ENCODE data around the gene CTDP1. TPM values are rescaled to one million over a fixed set of nuclear protein-coding genes. Genes with fewer than 3 reads are reported as not detected.

CTDP1 gene
- total RNA-seq, 1 donor from 2014 or later: 22.8 TPM

DNA sequence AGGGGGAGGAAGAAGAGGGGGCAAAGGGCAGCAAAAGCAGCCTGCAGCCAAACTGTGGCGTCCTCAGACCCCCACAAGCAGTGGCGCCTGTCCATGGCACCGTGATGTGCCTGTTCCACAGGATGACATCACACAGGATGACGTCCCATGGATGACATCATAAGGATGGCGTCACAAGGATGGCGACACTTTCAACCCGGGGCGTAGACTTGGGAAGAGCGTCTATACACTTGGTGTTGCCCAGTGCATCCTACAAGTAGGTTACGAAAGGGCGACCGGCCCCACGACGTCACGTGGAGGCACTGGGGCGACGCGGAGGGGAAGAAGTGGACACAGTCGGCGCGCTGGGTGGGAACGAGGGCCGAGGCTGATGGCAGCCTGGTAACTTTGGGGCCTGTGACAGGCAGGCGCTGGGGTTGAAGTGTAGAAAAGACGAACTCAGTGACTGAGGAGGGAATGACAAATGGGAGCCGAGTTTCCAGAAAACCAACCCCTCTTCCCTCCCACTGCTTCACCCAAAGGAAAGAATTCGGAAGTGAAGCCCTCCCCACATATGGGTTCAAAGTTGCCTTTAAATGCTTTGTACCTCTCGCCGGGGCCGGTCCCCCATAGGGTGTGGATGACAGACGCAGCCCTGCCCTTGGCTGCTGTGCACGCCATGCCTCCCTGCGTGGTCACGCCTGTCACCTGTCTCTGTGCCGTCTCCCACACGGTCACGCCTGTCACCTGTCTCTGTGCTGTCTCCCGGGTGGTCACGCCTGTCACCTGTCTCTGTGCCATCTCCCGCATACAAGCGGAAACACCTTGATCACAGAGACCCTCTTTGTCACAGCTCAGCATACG lies 104.7 kb downstream of the CTDP1 start:
- Mint-ChIP-seq H3K27me3 (ENCODE audit: low read depth) (peaks cover 52% of the 10 kb centered on the region), H3K27ac (ENCODE audit: unreplicated experiment) (no peak overlapping the region), H3K4me1 (no peaks in the 10 kb centered on the region), H3K9me3 (no peaks in the 10 kb centered on the region), H3K4me3 (no peak overlapping the region), H3K36me3 (ENCODE audit: low read depth) (no peaks in the 10 kb centered on the region)
- no peak for DNase-seq (ENCODE audit: low read depth, low spot score)
- TF ChIP-seq, protein P1, sequence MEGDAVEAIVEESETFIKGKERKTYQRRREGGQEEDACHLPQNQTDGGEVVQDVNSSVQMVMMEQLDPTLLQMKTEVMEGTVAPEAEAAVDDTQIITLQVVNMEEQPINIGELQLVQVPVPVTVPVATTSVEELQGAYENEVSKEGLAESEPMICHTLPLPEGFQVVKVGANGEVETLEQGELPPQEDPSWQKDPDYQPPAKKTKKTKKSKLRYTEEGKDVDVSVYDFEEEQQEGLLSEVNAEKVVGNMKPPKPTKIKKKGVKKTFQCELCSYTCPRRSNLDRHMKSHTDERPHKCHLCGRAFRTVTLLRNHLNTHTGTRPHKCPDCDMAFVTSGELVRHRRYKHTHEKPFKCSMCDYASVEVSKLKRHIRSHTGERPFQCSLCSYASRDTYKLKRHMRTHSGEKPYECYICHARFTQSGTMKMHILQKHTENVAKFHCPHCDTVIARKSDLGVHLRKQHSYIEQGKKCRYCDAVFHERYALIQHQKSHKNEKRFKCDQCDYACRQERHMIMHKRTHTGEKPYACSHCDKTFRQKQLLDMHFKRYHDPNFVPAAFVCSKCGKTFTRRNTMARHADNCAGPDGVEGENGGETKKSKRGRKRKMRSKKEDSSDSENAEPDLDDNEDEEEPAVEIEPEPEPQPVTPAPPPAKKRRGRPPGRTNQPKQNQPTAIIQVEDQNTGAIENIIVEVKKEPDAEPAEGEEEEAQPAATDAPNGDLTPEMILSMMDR (conservative IDR thresholded peaks at IDR 0.05): no peak

DNA sequence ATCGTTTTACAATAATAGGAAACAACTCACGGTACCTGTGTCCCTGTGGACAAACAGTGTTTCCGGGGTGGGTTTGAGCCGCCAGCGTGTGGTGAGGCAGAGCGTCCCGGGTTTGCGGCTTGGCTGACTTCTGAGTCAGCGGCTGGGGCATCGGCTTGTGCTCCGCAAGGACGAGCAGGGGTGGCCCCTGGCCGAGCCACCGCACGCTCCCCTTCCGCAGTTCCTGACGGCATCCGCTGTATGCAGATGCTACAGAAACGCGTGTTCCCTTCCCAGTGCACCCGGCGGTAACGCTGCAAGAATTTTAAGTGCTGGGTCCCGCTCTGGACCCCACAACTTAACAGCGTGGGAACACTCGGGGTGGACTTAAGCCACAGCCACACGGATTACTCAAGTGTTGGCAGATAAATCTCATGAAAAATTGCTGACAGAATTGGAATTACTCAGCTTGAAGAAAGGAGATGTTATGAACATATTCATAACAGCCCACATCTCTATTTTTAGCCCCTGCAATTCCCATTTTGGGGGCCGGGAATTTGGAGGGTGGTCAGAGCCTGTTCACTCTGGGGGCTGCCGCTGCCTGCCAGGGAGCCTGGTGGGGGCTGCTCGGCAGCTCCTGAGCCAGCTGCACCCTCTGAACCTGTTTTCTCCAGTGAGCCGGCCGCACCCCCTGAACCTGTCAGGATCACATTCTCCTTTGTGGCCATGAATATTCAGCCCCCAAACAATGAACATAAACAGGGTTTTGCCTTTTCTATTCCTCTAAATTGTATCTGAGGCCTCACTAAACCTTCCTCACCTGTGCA lies 105.6 kb downstream of the CTDP1 start:
- Mint-ChIP-seq H3K4me3 (no peak overlapping the region), H3K9me3 (no peaks in the 10 kb centered on the region), H3K36me3 (ENCODE audit: low read depth) (no peaks in the 10 kb centered on the region), H3K27me3 (ENCODE audit: low read depth) (peaks cover 58% of the 10 kb centered on the region), H3K27ac (ENCODE audit: unreplicated experiment) (no peak overlapping the region), H3K4me1 (no peaks in the 10 kb centered on the region)
- TF ChIP-seq, protein P1 (conservative IDR thresholded peaks at IDR 0.05): no peak
- no peak for DNase-seq (ENCODE audit: low read depth, low spot score)

DNA sequence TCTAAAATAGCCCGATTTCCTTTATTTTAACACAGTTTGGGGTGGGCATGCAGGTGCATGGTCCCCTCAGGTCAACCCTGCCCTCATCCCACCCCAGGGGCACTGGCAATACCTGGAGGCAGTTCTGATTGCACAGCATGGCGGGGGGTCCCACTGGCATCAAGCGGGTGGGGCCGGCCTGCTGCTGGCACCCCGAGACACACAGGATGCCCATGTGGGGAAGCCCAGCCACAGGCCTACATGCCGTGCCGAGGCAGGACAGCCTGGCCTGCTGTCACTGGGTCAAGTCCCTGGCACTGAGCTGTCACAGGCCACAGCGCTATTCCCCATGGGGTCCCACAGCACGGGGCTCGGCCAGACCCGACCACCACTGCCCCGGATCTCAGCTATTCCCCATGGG lies 106.2 kb downstream of the CTDP1 start:
- DNase-seq (ENCODE audit: low read depth, low spot score): no peak
- H3K27me3 Mint-ChIP-seq (ENCODE audit: low read depth): peaks cover 65% of the 10 kb centered on the region
- no peaks in the 10 kb centered on the region for H3K36me3 Mint-ChIP-seq (ENCODE audit: low read depth)
- H3K27ac Mint-ChIP-seq (ENCODE audit: unreplicated experiment): no peak overlapping the region
- no peaks in the 10 kb centered on the region for H3K9me3 Mint-ChIP-seq
- TF ChIP-seq, protein P1 (conservative IDR thresholded peaks at IDR 0.05): no peak
- H3K4me3 Mint-ChIP-seq: no peak overlapping the region
- no peaks in the 10 kb centered on the region for H3K4me1 Mint-ChIP-seq

DNA sequence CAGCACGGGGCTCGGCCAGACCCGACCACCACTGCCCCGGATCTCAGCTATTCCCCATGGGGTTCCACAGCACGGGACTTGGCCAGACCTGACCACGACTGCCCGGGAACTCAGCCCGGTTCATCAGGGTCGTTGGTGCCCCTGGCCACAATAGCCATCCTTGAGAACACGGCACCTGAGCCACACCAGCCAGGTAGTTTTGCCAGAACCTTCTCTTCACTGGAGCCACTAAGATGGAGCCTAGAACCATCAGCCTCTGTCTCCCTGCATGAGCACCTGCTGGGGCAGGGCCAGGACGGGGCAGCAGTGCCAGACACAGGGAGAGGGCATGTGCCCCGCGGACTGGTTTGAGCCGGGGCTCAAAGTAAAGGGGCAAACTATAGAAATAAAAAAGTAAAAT lies 106.7 kb downstream of the CTDP1 start:
- no peaks in the 10 kb centered on the region for H3K9me3 Mint-ChIP-seq
- peaks cover 70% of the 10 kb centered on the region for H3K27me3 Mint-ChIP-seq (ENCODE audit: low read depth)
- no peak overlapping the region for H3K27ac Mint-ChIP-seq (ENCODE audit: unreplicated experiment)
- no peaks in the 10 kb centered on the region for H3K36me3 Mint-ChIP-seq (ENCODE audit: low read depth)
- no peak for DNase-seq (ENCODE audit: low read depth, low spot score)
- no peaks in the 10 kb centered on the region for H3K4me1 Mint-ChIP-seq
- TF ChIP-seq, protein P1 (conservative IDR thresholded peaks at IDR 0.05): no peak
- no peak overlapping the region for H3K4me3 Mint-ChIP-seq

DNA sequence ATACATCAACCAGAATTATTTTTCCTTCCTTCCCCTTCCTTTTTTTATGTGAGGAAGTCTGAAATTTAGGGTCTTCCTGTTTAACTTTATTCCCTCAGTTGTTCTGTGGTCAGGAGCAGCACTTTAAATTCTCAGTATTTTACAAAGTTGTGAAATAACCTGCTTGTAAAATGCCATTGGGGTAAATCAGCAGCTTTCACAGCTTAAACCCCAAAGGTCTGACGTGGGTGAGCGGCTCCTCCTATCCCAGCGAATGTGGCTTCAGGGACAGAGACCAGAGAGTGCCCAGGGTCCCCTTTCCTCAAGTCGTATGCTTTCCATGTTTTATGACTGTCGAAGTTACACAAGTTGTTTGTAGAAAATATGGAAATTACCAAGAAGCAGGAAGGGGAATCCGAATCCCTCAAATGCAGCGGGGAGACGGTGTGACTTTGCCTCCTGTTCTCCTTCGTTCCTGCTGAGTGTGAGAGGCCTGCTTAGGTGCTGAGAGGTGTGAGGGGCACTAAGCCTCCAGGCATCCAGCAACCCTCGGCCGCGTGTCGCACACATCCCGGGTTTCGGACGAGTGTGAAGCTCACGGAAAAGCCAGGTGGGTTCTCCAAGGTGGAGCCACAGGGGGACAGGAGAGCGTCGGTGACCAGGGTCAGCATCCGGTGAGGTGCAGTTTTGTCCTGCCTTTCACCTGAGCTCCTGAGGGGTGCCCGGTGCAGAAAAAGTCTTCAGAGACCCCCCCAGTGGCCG lies 107.4 kb downstream of the CTDP1 start:
- Mint-ChIP-seq H3K27ac (ENCODE audit: unreplicated experiment) (no peak overlapping the region), H3K27me3 (ENCODE audit: low read depth) (peaks cover 75% of the 10 kb centered on the region), H3K36me3 (ENCODE audit: low read depth) (no peaks in the 10 kb centered on the region), H3K9me3 (no peaks in the 10 kb centered on the region), H3K4me1 (no peaks in the 10 kb centered on the region), H3K4me3 (no peak overlapping the region)
- TF ChIP-seq, protein P1 (conservative IDR thresholded peaks at IDR 0.05): no peak
- no peak for DNase-seq (ENCODE audit: low read depth, low spot score)
